Smooth muscle cell (in vitro differentiated cells): ENCODE data around the gene RAPGEF6. TPM values are rescaled to one million over a fixed set of nuclear protein-coding genes. Genes with fewer than 3 reads are reported as not detected.
A peak's percentile ranks its signal among the peaks of the same experiment; 100 is the strongest.

ENCODE experiments used
- DNase-seq: peaks from one replicate; lab custom pipeline; 2025; ENCODE audit not compliant: unreplicated experiment; lab: John Stamatoyannopoulos, UW
- H2AFZ ChIP-seq: fragments of 200-600 bp; sonication (generic); 2 replicates; pipeline ENCODE4 v1.6.0; 2016; ENCODE audit warnings: antibody characterized with exemption, low read depth, mild to moderate bottlenecking
- H3F3A ChIP-seq: fragments of 200-600 bp; sonication (generic); 2 replicates; pipeline ENCODE4 v1.6.0; 2017; ENCODE audit warnings: antibody characterized with exemption, low read depth
- H3K27ac ChIP-seq: fragments of 200-600 bp; sonication (generic); 2 replicates; pipeline ENCODE4 v1.5.1; 2016; ENCODE audit warnings: low read depth, mild to moderate bottlenecking
- H3K27me3 ChIP-seq: fragments of 200-600 bp; sonication (generic); 2 replicates; pipeline ENCODE4 v1.6.1; 2016; ENCODE audit warnings: low read depth, mild to moderate bottlenecking
- H3K36me3 ChIP-seq: fragments of 200-600 bp; sonication (generic); 2 replicates; pipeline ENCODE4 v1.5.1; 2016; ENCODE audit warnings: low read depth
- H3K4me1 ChIP-seq: fragments of 200-600 bp; sonication (generic); 2 replicates; pipeline ENCODE4 v1.5.1; 2016; ENCODE audit warnings: low read depth
- H3K4me2 ChIP-seq: fragments of 200-600 bp; sonication (generic); 2 replicates; pipeline ENCODE4 v1.6.0; 2016; ENCODE audit warnings: mild to moderate bottlenecking
- H3K4me3 ChIP-seq: fragments of 200-600 bp; sonication (generic); 2 replicates; pipeline ENCODE4 v1.5.1; 2016; ENCODE audit warnings: mild to moderate bottlenecking
- H3K79me2 ChIP-seq: fragments of 200-600 bp; sonication (generic); 2 replicates; pipeline ENCODE4 v1.6.0; 2016; ENCODE audit warnings: low read depth, mild to moderate bottlenecking
- H3K9ac ChIP-seq: fragments of 200-600 bp; sonication (generic); 2 replicates; pipeline ENCODE4 v1.6.0; 2016; ENCODE audit warnings: low read depth
- H3K9me3 ChIP-seq: fragments of 200-600 bp; sonication (generic); replicated peaks from 2 replicates; pipeline ENCODE4 v1.5.1; 2016; ENCODE audit warnings: low read depth
- H4K20me1 ChIP-seq: fragments of 200-600 bp; sonication (generic); 2 replicates; pipeline ENCODE4 v1.6.0; 2016; ENCODE audit warnings: low read depth
- CTCF ChIP-seq: fragments of 200-600 bp; sonication (generic); IDR thresholded peaks from 2 replicates; pipeline ENCODE4 v1.5.1; 2017; ENCODE audit warnings: borderline replicate concordance, mild to moderate bottlenecking, antibody characterized with exemption; ENCODE audit not compliant: insufficient read depth, poor library complexity, severe bottlenecking
- WGBS: methylation state at CpG from one replicate; pipeline ENCODE4 v1.1.7; 2016; ENCODE audit warnings: low lambda C conversion rate; 5-methylcytosine and 5-hydroxymethylcytosine counted together
- polyA plus RNA-seq: library from polyadenylated mRNA; unstranded; fragments of >200 nt; fragmentation: Nextera tagmentation; extraction: Ambion mirVana; gene quantifications from 2 replicates; pipeline ENCODE4 v1.2.1, GENCODE V29; 2016
- small RNA-seq: library from RNA; depleted of rRNA; stranded (forward); fragments of <200 nt; gene quantifications from one replicate; pipeline ENCODE3, GENCODE V24; 2014
- total RNA-seq: library from RNA; depleted of rRNA; stranded (reverse); fragments of >200 nt; gene quantifications from 2 replicates; pipeline ENCODE4 v1.2.3, GENCODE V29; 2014

The RAPGEF6 gene
- total and polyA plus RNA-seq, 2 experiments from 2014 or later, result 1.9 to 13.3 TPM

GRCh38 chr5:131377785-131378325, 257.2 kb downstream of the RAPGEF6 start:
- TF ChIP-seq CTCF, result no peak
- Histone ChIP-seq H2AFZ (no peak overlapping the region), H3K36me3 (no peaks in the 10 kb centered on the region), H3K9me3 (no peaks in the 10 kb centered on the region), H3K79me2 (peaks cover 23% of the 10 kb centered on the region), H3F3A (no peaks in the 10 kb centered on the region), H3K4me3 (no peak overlapping the region), H3K27ac (peak overlapping the region; percentile 26), H3K27me3 (no peaks in the 10 kb centered on the region), H3K4me1 (no peaks in the 10 kb centered on the region), H3K4me2 (peak overlapping the region; percentile 33), H4K20me1 (peaks cover 25% of the 10 kb centered on the region), H3K9ac (no peak overlapping the region)
- 63% methylated on average over 2 of the region's 2 CpGs for WGBS
- no peak for DNase-seq

GRCh38 chr5:131377346-131377745, 257.7 kb downstream of the RAPGEF6 start:
- Histone ChIP-seq H3K9me3 (no peaks in the 10 kb centered on the region), H3K36me3 (no peaks in the 10 kb centered on the region), H3K79me2 (peaks cover 23% of the 10 kb centered on the region), H3K27me3 (no peaks in the 10 kb centered on the region), H3K4me3 (no peak overlapping the region), H3K9ac (no peak overlapping the region), H3F3A (no peaks in the 10 kb centered on the region), H3K27ac (peak overlapping the region; percentile 26), H3K4me2 (peak overlapping the region; percentile 33), H4K20me1 (peaks cover 20% of the 10 kb centered on the region), H2AFZ (no peak overlapping the region), H3K4me1 (no peaks in the 10 kb centered on the region)
- WGBS, result 95% methylated on average over 6 of the region's 6 CpGs
- no peak for DNase-seq
- TF ChIP-seq CTCF, result no peak

- H3F3A ChIP-seq, result no peaks in the 10 kb centered on the region
- H3K4me3 ChIP-seq, result no peak overlapping the region
- H3K9me3 ChIP-seq, result no peaks in the 10 kb centered on the region
- H2AFZ ChIP-seq, result no peak overlapping the region
- no peak for DNase-seq
- H3K27ac ChIP-seq, result no peak overlapping the region
- H4K20me1 ChIP-seq, result peaks cover 5% of the 10 kb centered on the region
- no peaks in the 10 kb centered on the region for H3K4me1 ChIP-seq
- H3K36me3 ChIP-seq, result no peaks in the 10 kb centered on the region
- no peak overlapping the region for H3K9ac ChIP-seq
- no peak overlapping the region for H3K4me2 ChIP-seq
- peaks cover 26% of the 10 kb centered on the region for H3K79me2 ChIP-seq
- WGBS, result 93% methylated on average over 2 of the region's 2 CpGs
- no peak for TF ChIP-seq CTCF
- H3K27me3 ChIP-seq, result no peaks in the 10 kb centered on the region
Measured at GRCh38 chr5:131375351-131375750, 259.7 kb downstream of the RAPGEF6 start.

Small RNAs within 50 kb of the gene (small RNA-seq; reads per million reads assigned to genes)
- gene RF02271, result not detected

Other genes with a start within 250 kb of the RAPGEF6 start
- 35.8 and 47.4 TPM in 2 replicates for gene FNIP1, start 161.8 kb upstream of the RAPGEF6 start, total RNA-seq
- 8.8 and 11.4 TPM in 2 replicates for gene FNIP1, start 161.8 kb upstream of the RAPGEF6 start, polyA plus RNA-seq